A673 (cell line): Measurements from ENCODE around the gene ETNK1. TPM values are rescaled to one million over a fixed set of nuclear protein-coding genes. Genes with fewer than 3 reads are reported as not detected.
"Not testable (repeated sequence)": the region's sequence is repeated elsewhere in the genome, so short reads cannot be mapped to it uniquely, and the experiment has no call there.

Experiments
- BruUV-seq: library from RNA; stranded (reverse); fragments of 400-500 nt; replicated peaks from 2 replicates; lab custom pipeline; 2021; lab: Mats Ljungman, UMichigan
- CTCF ChIA-PET: fragments of 300-600 bp; sonication (Branson Sonifier 250); formaldehyde crosslinking; loops from one replicate; lab custom pipeline; 2022; ENCODE audit warnings: antibody characterized with exemption; lab: Charles Lee
- POLR2A ChIA-PET: fragments of 300-600 bp; sonication (Branson Sonifier 250); formaldehyde crosslinking; loops from one replicate; lab custom pipeline; 2022; ENCODE audit warnings: antibody characterized with exemption; ENCODE audit not compliant: low non-redundant PET; lab: Charles Lee
- DNase-seq: peaks from one replicate; pipeline ENCODE4 v3.0.0-alpha.2; 2015; ENCODE audit warnings: low spot score
- H3K27ac ChIP-seq: fragments of 200-600 bp; sonication (generic); 2 replicates; pipeline ENCODE4 v1.5.1; 2016; ENCODE audit warnings: mixed run types, low read depth, mild to moderate bottlenecking, mixed read lengths, antibody characterized with exemption, low read length; ENCODE audit not compliant: poor library complexity, severe bottlenecking
- H3K27me3 ChIP-seq: fragments of 200-600 bp; sonication (generic); replicated peaks from 2 replicates; pipeline ENCODE4 v1.6.1; 2017; ENCODE audit warnings: mixed run types, low read depth, mild to moderate bottlenecking, mixed read lengths, antibody characterized with exemption, low read length; ENCODE audit not compliant: insufficient read depth, poor library complexity
- H3K36me3 ChIP-seq: fragments of 200-600 bp; sonication (generic); 2 replicates; pipeline ENCODE4 v1.6.1; 2016; ENCODE audit warnings: mixed run types, mild to moderate bottlenecking, mixed read lengths, antibody characterized with exemption, low read length; ENCODE audit not compliant: insufficient read depth, poor library complexity, severe bottlenecking
- H3K4me1 ChIP-seq: fragments of 200-600 bp; sonication (generic); 2 replicates; pipeline ENCODE4 v1.6.1; 2017; ENCODE audit warnings: mixed run types, mild to moderate bottlenecking, mixed read lengths, antibody characterized with exemption, low read length; ENCODE audit not compliant: insufficient read depth, poor library complexity, severe bottlenecking
- H3K4me3 ChIP-seq: fragments of 200-600 bp; sonication (generic); 2 replicates; pipeline ENCODE4 v1.5.1; 2016; ENCODE audit warnings: low read depth, mixed run types, mild to moderate bottlenecking, mixed read lengths, low read length; ENCODE audit not compliant: poor library complexity, severe bottlenecking
- H3K9me3 ChIP-seq: fragments of 200-600 bp; sonication (generic); 2 replicates; pipeline ENCODE4 v1.6.1; 2016; ENCODE audit warnings: mixed run types, low read depth, mild to moderate bottlenecking, mixed read lengths, antibody characterized with exemption, low read length; ENCODE audit not compliant: poor library complexity, severe bottlenecking
- EZH2 ChIP-seq: fragments of 200-600 bp; sonication (generic); IDR thresholded peaks from 2 replicates; pipeline ENCODE4 v1.6.1; 2017; ENCODE audit warnings: borderline replicate concordance, low read depth, mild to moderate bottlenecking, mixed read lengths, antibody characterized with exemption, low read length; ENCODE audit not compliant: poor library complexity, severe bottlenecking
- intact Hi-C: fragments of 100-400 bp; cut with micrococcal nuclease; formaldehyde crosslinking; loops from one replicate; pipeline ENCODE4 v1.10.0; 2022; ENCODE audit not compliant: unreplicated experiment
- total RNA-seq: library from RNA; stranded (reverse); gene quantifications from 2 replicates; pipeline ENCODE4 v1.2.3, GENCODE V29; 2021
- TF ChIP-seq, protein P1 (sequence below): fragments of 300-800, 200-600 bp; sonication (generic); conservative IDR thresholded peaks from 2 replicates; pipeline ENCODE4 v1.5.1; 2017; ENCODE audit warnings: low read depth, mild to moderate bottlenecking, antibody characterized with exemption, low read length, moderate library complexity, mixed read lengths

Gene ETNK1
- total RNA-seq, 1 experiment from 2014 or later, result 90.4 TPM

DNA sequence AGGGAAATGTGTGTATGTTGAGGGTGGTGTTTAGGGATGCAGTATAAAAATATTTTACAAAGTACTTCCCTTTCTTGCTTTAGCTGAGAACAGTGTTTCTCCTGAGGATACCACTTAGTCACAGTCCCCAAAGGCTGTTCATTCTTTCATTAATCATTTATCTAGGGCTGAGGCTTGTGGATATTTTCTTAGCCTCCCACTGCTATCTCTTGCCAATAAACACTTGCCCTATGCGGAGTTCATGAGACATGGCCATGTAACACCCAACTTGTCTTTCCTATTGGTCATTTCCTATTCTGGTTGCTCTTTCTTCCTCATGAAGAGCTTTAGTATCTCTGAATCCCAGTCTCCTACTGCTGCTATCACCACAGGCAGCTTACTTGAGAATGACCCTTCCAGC lies 75.1 kb downstream of the ETNK1 start:
- Histone ChIP-seq H3K27me3 (no peaks in the 10 kb centered on the region), H3K4me3 (no peak overlapping the region), H3K9me3 (no peaks in the 10 kb centered on the region), H3K36me3 (no peaks in the 10 kb centered on the region), H3K27ac (no peak overlapping the region), H3K4me1 (no peaks in the 10 kb centered on the region)
- intact Hi-C loops, result no loop called here
- CTCF ChIA-PET, result no interaction called here
- DNase-seq, result no peak
- TF ChIP-seq, protein P1, sequence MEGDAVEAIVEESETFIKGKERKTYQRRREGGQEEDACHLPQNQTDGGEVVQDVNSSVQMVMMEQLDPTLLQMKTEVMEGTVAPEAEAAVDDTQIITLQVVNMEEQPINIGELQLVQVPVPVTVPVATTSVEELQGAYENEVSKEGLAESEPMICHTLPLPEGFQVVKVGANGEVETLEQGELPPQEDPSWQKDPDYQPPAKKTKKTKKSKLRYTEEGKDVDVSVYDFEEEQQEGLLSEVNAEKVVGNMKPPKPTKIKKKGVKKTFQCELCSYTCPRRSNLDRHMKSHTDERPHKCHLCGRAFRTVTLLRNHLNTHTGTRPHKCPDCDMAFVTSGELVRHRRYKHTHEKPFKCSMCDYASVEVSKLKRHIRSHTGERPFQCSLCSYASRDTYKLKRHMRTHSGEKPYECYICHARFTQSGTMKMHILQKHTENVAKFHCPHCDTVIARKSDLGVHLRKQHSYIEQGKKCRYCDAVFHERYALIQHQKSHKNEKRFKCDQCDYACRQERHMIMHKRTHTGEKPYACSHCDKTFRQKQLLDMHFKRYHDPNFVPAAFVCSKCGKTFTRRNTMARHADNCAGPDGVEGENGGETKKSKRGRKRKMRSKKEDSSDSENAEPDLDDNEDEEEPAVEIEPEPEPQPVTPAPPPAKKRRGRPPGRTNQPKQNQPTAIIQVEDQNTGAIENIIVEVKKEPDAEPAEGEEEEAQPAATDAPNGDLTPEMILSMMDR, result no peak
- no peak for TF ChIP-seq EZH2
- no TSS peak for BruUV-seq
- POLR2A ChIA-PET, result no interaction called here

DNA sequence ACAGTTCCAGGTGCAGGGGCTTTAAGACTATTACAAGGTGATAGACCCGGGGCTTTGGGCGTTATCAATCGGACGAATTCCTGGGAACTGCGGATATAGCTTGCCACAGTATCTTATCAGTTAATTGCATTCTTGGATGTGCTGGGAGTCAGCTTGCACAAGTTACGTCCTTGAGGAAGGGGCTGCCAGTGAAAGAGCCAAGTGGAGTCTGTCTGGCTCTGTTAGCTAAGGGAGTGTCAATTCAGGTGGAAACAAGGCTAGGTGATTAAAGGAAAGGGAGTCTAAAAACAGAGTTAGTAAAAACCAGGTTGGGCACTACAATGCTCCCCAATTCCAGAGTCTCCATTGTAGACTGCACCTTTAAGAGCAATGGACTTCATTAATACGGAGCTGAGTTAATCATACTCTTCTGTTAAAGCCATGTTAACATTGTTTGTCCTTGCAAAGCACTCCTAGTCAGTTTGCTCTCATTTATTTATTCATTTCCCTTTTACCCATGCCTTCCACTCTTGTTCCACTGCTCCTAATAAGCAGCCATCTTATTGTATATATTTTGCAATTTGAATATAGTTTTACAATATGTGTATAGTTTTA lies 76.3 kb downstream of the ETNK1 start:
- DNase-seq, H3K27ac ChIP-seq, H3K4me1 ChIP-seq, H3K27me3 ChIP-seq, CTCF ChIA-PET, H3K4me3 ChIP-seq, BruUV-seq, intact Hi-C loops, POLR2A ChIA-PET, H3K36me3 ChIP-seq, H3K9me3 ChIP-seq: not testable (repeated sequence)

DNA sequence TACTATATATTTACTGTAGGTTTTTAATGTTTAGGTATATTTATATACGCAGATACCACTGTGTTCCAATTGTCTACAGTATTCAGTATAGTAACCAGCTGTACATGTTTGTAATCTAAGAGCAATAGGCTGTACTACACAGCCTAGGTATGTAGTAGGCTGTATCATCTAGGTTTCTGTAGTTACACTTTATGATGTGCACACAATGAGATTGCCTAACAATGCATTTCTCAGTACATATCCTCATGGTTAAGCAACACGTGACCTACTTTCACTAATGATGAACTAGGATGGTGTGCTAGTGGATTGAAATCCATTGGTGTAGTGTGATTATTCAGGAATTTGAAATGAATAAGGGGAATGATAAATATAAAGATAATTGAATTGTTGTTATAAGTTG lies 77.7 kb downstream of the ETNK1 start:
- Histone ChIP-seq H3K9me3 (no peaks in the 10 kb centered on the region), H3K27me3 (no peaks in the 10 kb centered on the region), H3K36me3 (no peaks in the 10 kb centered on the region), H3K4me1 (no peaks in the 10 kb centered on the region), H3K27ac (no peak overlapping the region), H3K4me3 (no peak overlapping the region)
- DNase-seq, result no peak
- TF ChIP-seq EZH2, result no peak
- TF ChIP-seq, protein P1, result no peak
- CTCF ChIA-PET, result no interaction called here
- POLR2A ChIA-PET, result no interaction called here
- intact Hi-C loops, result no loop called here
- no TSS peak for BruUV-seq

DNA sequence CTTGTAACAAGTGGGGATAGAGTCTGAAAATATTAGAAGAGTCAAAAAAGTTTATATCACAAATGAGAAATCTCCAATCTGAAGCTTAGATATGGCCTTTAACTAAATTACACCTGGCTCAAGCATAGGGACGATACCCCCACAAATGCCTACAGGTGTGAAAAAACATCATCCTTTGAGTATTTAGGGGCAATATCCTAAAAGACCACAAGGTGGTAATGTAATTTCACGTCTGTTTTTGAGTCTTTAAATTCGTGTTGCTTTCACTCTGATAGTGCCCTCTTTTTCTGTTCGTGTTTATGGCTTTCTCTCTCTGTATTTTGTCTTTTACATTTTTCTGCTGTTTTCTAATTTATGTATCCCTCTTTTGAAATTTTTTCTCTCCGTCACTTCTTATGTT lies 84.3 kb downstream of the ETNK1 start:
- H3K36me3 ChIP-seq, result no peaks in the 10 kb centered on the region
- peak; percentile 32 for DNase-seq
- no peaks in the 10 kb centered on the region for H3K27me3 ChIP-seq
- H3K9me3 ChIP-seq, result no peaks in the 10 kb centered on the region
- ChIA-PET POLR2A (no interaction called here), CTCF (no interaction called here)
- no peak for TF ChIP-seq EZH2
- TF ChIP-seq, protein P1, result peak; percentile 50
- intact Hi-C loops, result no loop called here
- BruUV-seq, result no TSS peak
- H3K4me1 ChIP-seq, result no peaks in the 10 kb centered on the region
- H3K27ac ChIP-seq, result no peak overlapping the region
- H3K4me3 ChIP-seq, result no peak overlapping the region
